ENCODE results near the gene DGAT2L6. TPM values are rescaled to one million over a fixed set of nuclear protein-coding genes. Genes with fewer than 3 reads are reported as not detected.

The DGAT2L6 gene
- polyA plus RNA-seq, 1 of the 3 experiments (the other 2 are of a cell fraction), result 0.05 TPM

DNA sequence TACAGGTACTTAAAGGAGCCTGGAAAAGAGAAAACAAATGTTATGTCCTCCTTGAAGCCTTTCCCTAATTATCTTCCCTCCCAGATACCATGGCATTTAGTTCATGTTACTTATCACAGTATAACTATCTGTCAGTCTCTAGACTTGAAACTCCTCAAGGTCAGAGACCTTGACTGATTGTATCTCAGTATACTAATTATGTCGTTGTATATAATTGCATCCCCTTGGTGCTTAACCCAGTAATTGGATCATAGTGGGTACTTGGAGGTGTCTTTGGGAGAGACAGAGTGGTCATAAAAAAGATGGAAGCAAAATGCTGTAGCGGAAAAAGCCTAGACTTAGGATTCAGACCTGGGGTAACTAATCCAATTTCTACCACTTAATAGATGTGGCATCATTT is 35.9 kb upstream of the DGAT2L6 start:
- CTCF ChIA-PET, result no interaction called here
- peaks cover 4 to 5% of the 10 kb centered on the region in 2 experiments for H3K36me3 ChIP-seq (replicated peaks in 1 of 2; ENCODE audit: control insufficient read depth in 1 of 2, insufficient read depth in 2 of 2, low read length in 1 of 2)
- WGBS (ENCODE audit: low lambda C conversion rate), result 41% methylated on average over 2 of the region's 2 CpGs

More for the DNA sequence above, 35.9 kb upstream of the DGAT2L6 start:
- H3K27me3 ChIP-seq (ENCODE audit: insufficient read depth), result peaks cover 7% of the 10 kb centered on the region; the same call in 1 of the 2 replicates
- H3K9me2 ChIP-seq, result no peaks in the 10 kb centered on the region
- POLR2A ChIA-PET, result no interaction called here
- no peak overlapping the region for H3K9ac ChIP-seq
- peaks cover 8% of the 10 kb centered on the region for H3K79me2 ChIP-seq (ENCODE audit: insufficient read depth)
- 0 out of 2 replicates have a peak, but pooled peaks cover 3% of the 10 kb centered on the region for H4K20me1 ChIP-seq (ENCODE audit: insufficient read depth)
- H3K4me2 ChIP-seq, result no peak overlapping the region
- no peak overlapping the region for H3K27ac ChIP-seq (ENCODE audit: low read depth in 2 of 2, low read length in 1 of 2)
- no peaks in the 10 kb centered on the region for H3K9me3 ChIP-seq
- no peaks in the 10 kb centered on the region for H3K4me1 ChIP-seq (ENCODE audit: control insufficient read depth in 1 of 2, insufficient read depth in 2 of 2, low read depth in 1 of 2, low read length in 1 of 2)
- no peak overlapping the region for H3K4me3 ChIP-seq (ENCODE audit: low read depth in 2 of 2, low read length in 1 of 2)
- TF ChIP-seq, protein P1, sequence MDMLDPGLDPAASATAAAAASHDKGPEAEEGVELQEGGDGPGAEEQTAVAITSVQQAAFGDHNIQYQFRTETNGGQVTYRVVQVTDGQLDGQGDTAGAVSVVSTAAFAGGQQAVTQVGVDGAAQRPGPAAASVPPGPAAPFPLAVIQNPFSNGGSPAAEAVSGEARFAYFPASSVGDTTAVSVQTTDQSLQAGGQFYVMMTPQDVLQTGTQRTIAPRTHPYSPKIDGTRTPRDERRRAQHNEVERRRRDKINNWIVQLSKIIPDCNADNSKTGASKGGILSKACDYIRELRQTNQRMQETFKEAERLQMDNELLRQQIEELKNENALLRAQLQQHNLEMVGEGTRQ (IDR thresholded peaks at IDR 0.05; ENCODE audit: borderline replicate concordance, low read depth, low read length), result no peak
- TF ChIP-seq, protein P2, sequence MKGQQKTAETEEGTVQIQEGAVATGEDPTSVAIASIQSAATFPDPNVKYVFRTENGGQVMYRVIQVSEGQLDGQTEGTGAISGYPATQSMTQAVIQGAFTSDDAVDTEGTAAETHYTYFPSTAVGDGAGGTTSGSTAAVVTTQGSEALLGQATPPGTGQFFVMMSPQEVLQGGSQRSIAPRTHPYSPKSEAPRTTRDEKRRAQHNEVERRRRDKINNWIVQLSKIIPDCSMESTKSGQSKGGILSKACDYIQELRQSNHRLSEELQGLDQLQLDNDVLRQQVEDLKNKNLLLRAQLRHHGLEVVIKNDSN (IDR thresholded peaks at IDR 0.05; ENCODE audit: borderline replicate concordance, low read depth), result no peak
- TF ChIP-seq TAF1 (IDR thresholded peaks at IDR 0.05; ENCODE audit: borderline replicate concordance, low read depth, low read length) (no peak), SMC3 (IDR thresholded peaks at IDR 0.05; ENCODE audit: low read depth, low read length) (no peak), GABPA (IDR thresholded peaks at IDR 0.05; ENCODE audit: low read depth) (no peak), TCF12 (IDR thresholded peaks at IDR 0.05) (no peak), FOXJ3 (CRISPR knock-in tag; IDR thresholded peaks at IDR 0.05) (no peak), POLR2AphosphoS5 (IDR thresholded peaks at IDR 0.05; ENCODE audit: low read depth, low read length) (no peak), YY1 (IDR thresholded peaks at IDR 0.05; ENCODE audit: low read depth) (no peak), JUND (IDR thresholded peaks at IDR 0.05) (no peak), EP300 (IDR thresholded peaks at IDR 0.05; ENCODE audit: borderline replicate concordance in 1 of 2, low read depth in 1 of 2, low read length in 1 of 2) (no peak), NRF1 (IDR thresholded peaks at IDR 0.05; ENCODE audit: low read depth, low read length) (no peak), NFIC (IDR thresholded peaks at IDR 0.05; ENCODE audit: borderline replicate concordance) (no peak), RCOR1 (IDR thresholded peaks at IDR 0.05; ENCODE audit: low read length) (no peak), GATA2 (CRISPR knock-in tag; IDR thresholded peaks at IDR 0.05) (no peak), FOSL2 (IDR thresholded peaks at IDR 0.05; ENCODE audit: borderline replicate concordance, low read depth) (no peak)
- TF ChIP-seq, protein P3, sequence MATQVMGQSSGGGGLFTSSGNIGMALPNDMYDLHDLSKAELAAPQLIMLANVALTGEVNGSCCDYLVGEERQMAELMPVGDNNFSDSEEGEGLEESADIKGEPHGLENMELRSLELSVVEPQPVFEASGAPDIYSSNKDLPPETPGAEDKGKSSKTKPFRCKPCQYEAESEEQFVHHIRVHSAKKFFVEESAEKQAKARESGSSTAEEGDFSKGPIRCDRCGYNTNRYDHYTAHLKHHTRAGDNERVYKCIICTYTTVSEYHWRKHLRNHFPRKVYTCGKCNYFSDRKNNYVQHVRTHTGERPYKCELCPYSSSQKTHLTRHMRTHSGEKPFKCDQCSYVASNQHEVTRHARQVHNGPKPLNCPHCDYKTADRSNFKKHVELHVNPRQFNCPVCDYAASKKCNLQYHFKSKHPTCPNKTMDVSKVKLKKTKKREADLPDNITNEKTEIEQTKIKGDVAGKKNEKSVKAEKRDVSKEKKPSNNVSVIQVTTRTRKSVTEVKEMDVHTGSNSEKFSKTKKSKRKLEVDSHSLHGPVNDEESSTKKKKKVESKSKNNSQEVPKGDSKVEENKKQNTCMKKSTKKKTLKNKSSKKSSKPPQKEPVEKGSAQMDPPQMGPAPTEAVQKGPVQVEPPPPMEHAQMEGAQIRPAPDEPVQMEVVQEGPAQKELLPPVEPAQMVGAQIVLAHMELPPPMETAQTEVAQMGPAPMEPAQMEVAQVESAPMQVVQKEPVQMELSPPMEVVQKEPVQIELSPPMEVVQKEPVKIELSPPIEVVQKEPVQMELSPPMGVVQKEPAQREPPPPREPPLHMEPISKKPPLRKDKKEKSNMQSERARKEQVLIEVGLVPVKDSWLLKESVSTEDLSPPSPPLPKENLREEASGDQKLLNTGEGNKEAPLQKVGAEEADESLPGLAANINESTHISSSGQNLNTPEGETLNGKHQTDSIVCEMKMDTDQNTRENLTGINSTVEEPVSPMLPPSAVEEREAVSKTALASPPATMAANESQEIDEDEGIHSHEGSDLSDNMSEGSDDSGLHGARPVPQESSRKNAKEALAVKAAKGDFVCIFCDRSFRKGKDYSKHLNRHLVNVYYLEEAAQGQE (IDR thresholded peaks at IDR 0.05; ENCODE audit: low read depth, low read length), result no peak
- TF ChIP-seq, protein P4, sequence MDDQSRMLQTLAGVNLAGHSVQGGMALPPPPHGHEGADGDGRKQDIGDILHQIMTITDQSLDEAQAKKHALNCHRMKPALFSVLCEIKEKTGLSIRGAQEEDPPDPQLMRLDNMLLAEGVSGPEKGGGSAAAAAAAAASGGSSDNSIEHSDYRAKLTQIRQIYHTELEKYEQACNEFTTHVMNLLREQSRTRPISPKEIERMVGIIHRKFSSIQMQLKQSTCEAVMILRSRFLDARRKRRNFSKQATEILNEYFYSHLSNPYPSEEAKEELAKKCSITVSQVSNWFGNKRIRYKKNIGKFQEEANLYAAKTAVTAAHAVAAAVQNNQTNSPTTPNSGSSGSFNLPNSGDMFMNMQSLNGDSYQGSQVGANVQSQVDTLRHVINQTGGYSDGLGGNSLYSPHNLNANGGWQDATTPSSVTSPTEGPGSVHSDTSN (IDR thresholded peaks at IDR 0.05), result no peak
- no peak overlapping the region for H2AFZ ChIP-seq (ENCODE audit: low read depth)
- no peaks in the 10 kb centered on the region for H3F3A ChIP-seq (replicated peaks; ENCODE audit: insufficient read depth)
- no peak for DNase-seq
